ENCODE data around the gene EDNRA.

DNA sequence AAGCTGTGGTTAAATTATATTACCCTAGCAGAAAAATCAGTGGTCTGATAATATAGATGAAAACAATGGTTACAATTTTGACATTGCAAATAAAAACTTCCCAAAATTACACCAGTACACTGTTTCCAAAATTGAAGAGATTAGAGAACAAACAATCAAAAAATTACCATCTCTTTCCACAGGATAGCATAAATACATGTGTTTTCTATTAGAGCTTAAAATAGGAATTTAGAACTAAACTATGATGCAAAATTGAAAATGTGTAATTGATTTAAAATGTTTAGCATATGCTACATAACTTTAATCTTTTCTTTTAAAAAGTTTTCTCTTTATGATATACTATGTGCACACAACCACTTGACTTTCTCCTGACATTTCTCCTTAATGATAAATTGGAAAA, 6.7 kb downstream of the EDNRA start:
- TF ChIP-seq, protein P1, sequence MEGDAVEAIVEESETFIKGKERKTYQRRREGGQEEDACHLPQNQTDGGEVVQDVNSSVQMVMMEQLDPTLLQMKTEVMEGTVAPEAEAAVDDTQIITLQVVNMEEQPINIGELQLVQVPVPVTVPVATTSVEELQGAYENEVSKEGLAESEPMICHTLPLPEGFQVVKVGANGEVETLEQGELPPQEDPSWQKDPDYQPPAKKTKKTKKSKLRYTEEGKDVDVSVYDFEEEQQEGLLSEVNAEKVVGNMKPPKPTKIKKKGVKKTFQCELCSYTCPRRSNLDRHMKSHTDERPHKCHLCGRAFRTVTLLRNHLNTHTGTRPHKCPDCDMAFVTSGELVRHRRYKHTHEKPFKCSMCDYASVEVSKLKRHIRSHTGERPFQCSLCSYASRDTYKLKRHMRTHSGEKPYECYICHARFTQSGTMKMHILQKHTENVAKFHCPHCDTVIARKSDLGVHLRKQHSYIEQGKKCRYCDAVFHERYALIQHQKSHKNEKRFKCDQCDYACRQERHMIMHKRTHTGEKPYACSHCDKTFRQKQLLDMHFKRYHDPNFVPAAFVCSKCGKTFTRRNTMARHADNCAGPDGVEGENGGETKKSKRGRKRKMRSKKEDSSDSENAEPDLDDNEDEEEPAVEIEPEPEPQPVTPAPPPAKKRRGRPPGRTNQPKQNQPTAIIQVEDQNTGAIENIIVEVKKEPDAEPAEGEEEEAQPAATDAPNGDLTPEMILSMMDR (IDR thresholded peaks at IDR 0.05; ENCODE audit: extremely low read depth in 1 of 2, insufficient read depth in 1 of 2, low read depth in 1 of 2, low read length in 2 of 2), result no peak
- TF ChIP-seq POLR2A (IDR thresholded peaks at IDR 0.05; ENCODE audit: low read depth, low read length) (no peak), FOS (IDR thresholded peaks at IDR 0.05; ENCODE audit: borderline replicate concordance, insufficient read depth, low read length) (no peak), MYC (IDR thresholded peaks at IDR 0.05; ENCODE audit: low read depth, low read length) (no peak), JUN (IDR thresholded peaks at IDR 0.05; ENCODE audit: borderline replicate concordance, insufficient read depth, insufficient read length, low read depth) (no peak), EZH2 (IDR thresholded peaks at IDR 0.05; ENCODE audit: borderline replicate concordance, low read depth, low read length, severe bottlenecking) (no peak), GATA2 (IDR thresholded peaks at IDR 0.05; ENCODE audit: insufficient read depth, insufficient read length, low read depth, low read length) (no peak)
- TF ChIP-seq, protein P2, sequence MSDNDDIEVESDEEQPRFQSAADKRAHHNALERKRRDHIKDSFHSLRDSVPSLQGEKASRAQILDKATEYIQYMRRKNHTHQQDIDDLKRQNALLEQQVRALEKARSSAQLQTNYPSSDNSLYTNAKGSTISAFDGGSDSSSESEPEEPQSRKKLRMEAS (IDR thresholded peaks at IDR 0.05; ENCODE audit: insufficient read depth, insufficient read length), result no peak
